Peyer's patch (tissue), 4 donors: ENCODE measurements around the gene ZNF579.

ENCODE experiments used
- CTCF ChIP-seq, 6 experiments: fragments of 450-650 bp in 4 of 6; fragments of 200-600 bp in 2 of 6; sonication (generic) in 1 of 6; IDR thresholded peaks; one replicate each; pipeline ENCODE4 v1.5.1; 2017 to 2019; ENCODE audit warnings: antibody characterized with exemption in 6 of 6, mild to moderate bottlenecking in 3 of 6, moderate library complexity in 1 of 6
- POLR2A ChIP-seq, 2 donors: fragments of 450-650 bp; IDR thresholded peaks; one replicate each; pipeline ENCODE4 v1.5.1; 2017; ENCODE audit warnings: antibody characterized with exemption in 2 of 2, mild to moderate bottlenecking in 2 of 2, moderate library complexity in 2 of 2

- TF ChIP-seq CTCF (IDR thresholded peaks at IDR 0.05) (no peak), POLR2A (IDR thresholded peaks at IDR 0.05) (no peak)
Observed at GRCh38 chr19:55585658-55586339, 5.2 kb upstream of the ZNF579 start.
